Cardiac fibroblast (primary cell): ENCODE results near the gene TGM4.

Source experiments
- DNase-seq, 2 donors: peaks; one replicate each; pipeline versions ENCODE4 v3.0.0 to v3.0.0-alpha.2; 2010; ENCODE audit warnings: low read depth in 2 of 2
- H3K4me3 ChIP-seq, 2 donors: replicated peaks in 1 of 2; 1 replicate in 1 of 2; 2 replicates in 1 of 2; pipeline ENCODE4 v1.5.1; 2011; ENCODE audit warnings: low read depth in 2 of 2, low read length in 2 of 2, mild to moderate bottlenecking in 2 of 2, moderate library complexity in 1 of 2
- TF ChIP-seq, protein P1 (sequence below): IDR thresholded peaks from one replicate; pipeline ENCODE4 v1.5.1; 2011; ENCODE audit warnings: low read depth, mild to moderate bottlenecking, low read length, inconsistent platforms

Gene TGM4

DNA sequence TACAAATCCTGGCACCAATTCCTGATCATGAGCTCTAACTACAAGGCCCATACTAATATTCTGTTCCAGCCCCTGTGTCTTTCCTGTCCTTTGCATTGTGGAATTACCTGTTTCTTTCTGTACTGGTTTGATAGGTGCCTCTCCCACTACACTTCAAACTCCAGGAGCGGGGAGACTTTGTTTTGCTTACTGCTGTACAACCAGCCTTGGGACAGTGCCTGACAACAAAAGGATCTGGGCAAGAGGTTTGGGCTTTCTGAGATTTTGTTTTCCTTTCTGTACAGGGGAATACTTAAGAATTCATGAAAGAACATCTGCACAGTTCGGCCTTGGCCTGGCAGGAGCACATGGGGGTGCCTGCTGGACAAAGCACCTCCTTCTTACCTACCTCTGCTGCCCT is 56.5 kb downstream of the TGM4 start:
- no peak for DNase-seq
- TF ChIP-seq, protein P1, sequence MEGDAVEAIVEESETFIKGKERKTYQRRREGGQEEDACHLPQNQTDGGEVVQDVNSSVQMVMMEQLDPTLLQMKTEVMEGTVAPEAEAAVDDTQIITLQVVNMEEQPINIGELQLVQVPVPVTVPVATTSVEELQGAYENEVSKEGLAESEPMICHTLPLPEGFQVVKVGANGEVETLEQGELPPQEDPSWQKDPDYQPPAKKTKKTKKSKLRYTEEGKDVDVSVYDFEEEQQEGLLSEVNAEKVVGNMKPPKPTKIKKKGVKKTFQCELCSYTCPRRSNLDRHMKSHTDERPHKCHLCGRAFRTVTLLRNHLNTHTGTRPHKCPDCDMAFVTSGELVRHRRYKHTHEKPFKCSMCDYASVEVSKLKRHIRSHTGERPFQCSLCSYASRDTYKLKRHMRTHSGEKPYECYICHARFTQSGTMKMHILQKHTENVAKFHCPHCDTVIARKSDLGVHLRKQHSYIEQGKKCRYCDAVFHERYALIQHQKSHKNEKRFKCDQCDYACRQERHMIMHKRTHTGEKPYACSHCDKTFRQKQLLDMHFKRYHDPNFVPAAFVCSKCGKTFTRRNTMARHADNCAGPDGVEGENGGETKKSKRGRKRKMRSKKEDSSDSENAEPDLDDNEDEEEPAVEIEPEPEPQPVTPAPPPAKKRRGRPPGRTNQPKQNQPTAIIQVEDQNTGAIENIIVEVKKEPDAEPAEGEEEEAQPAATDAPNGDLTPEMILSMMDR, result no peak
- H3K4me3 ChIP-seq, result no peak overlapping the region

DNA sequence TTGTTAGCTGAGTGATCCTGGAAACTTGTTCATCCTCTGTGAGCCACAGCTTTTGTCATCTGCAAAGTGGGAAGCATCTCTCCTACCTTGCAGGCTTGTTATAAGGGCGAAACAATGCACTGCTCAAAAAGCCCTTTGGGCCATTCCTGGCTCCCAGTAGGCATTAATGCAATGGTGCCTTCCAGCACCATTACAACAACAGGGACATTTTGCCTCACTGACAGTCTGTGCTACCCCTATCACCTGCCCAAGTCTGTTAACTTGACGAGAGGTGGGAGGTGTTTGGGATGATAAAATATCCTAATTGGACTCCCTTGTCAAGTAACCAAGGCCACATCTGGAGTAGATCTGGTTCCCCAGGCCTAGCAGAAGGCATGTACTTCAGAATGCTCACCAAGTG is 57.4 kb downstream of the TGM4 start:
- TF ChIP-seq, protein P1, result no peak
- no peak for DNase-seq
- H3K4me3 ChIP-seq, result no peak overlapping the region

DNA sequence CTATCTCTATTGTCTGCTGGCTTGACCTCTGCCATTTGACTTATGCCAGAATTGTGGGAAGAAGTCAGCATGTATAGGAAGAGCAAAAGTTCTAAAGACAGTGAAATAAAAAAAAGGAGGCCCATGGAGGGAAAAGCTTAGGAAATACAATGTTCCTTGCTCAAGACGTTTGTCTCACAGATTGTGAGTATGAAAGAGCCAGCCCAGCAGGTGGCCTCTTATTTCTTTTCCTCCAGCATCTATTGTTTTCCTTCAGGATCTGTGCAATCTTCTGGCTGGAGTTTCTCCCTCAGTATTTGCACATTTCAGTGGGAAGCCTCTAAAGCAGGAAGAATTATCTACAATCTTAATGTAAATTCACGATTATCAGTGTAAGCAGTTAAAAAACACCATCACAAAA is 57.9 kb downstream of the TGM4 start:
- DNase-seq, result no peak
- H3K4me3 ChIP-seq, result no peak overlapping the region
- TF ChIP-seq, protein P1, result no peak

DNA sequence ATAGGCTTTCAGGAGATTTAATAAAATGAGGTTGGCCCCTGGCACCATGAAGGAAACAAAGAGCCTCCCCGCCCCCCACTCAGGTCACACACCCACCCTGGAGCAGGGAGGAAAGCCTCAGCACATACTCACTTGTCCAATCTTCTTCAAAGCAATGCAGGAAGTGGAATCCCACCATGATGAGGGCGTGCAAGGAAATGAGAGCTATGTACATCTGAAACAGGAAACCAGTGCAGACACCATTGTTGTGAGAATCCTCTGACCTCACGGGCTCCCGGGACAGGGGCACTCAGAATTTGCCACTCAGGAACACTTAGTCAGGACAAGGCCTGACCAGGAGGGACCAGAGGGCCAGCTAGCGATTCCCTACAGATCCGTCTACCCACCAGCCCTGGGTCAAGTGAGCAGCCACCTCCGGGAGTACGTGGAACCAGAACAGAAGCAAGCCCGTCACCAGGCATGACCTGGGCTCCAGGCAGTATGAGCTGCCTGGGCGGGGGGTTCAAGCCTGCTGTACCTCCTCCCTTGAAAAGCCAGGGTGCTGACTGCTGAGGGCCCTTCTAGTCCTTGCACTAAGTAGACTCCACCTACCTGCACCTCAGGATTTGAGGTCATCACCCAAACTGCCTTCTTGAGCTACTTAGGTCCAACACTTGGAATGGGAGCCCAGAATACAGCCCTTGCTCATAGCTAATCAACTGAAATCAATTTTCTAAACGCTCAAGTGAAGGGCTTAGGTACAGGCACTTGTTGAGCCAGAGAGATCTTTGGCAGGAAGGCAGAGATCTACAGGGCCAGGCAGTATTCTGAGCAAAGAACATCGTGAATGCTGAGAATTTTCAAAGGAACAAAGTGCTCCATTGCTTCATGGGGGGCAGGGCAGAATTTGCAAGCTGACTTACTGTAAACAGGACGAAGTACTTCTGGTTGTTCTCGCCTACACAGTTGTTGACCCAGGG is 58.9 kb downstream of the TGM4 start:
- no peak overlapping the region for H3K4me3 ChIP-seq
- TF ChIP-seq, protein P1, result no peak
- DNase-seq, result no peak

DNA sequence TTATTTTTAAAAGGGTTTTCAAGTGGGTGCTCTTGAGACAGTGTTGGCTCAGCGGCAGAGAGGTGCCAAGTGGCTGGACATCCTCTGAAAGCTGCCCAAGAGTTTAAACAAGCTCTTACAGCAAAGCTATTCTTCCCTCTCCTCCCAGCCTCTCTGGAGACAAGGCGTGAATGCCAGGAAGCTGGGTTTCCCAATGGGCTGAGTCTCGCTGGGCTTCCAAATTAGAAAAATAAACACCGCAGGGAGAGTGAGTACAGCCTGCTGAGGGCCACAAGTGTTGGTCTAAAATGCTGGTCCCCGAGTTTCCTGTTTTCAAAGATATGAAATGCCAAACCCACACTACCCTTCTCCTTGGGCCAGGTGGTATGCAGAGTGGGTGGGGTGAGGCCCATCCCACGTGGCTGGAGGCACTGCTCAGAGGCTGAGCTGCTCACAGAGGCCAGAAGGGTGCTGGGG is 65.2 kb downstream of the TGM4 start:
- TF ChIP-seq, protein P1, result no peak
- DNase-seq, result peak; percentile 37 to 41
- H3K4me3 ChIP-seq, result no peak overlapping the region

DNA sequence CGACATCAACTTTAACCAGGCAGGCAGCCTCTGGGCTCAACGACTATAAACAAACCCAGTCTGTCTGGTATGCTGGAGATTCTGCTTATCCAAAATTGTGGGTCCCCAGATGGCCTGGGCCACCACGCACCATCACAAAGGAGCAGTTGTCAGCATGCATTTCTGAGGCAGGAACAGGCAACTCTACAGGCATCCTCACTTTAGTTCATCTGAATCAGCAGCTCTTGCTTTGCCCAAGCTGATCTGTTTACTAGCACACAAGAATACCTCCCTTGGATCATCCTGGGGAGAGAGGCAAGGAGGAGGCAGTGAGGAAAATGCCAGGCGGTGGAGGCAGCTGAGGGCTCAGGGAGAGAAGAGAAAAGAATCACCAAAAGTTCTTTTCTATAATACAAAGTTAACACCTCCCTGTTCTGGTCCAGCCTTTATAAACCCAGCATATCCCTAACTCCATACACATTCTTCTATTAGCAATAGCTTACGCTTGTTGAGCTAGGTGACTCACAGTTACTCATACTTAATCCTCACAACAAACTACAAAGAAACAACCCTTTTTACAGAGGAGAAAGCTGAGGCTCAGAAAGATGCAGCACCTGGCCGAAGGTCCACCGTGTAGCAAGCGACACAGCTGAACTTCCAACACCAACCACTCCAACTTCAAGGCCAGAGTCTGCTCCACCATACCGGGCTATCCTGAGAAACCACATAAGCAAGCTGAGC is 68.0 kb downstream of the TGM4 start:
- TF ChIP-seq, protein P1, result no peak
- DNase-seq, result peak in 1 of 2 donors; percentile 72
- no peak overlapping the region for H3K4me3 ChIP-seq
